Prostate gland (tissue), 2 donors: ENCODE results near the gene LRRC42. TPM values are rescaled to one million over a fixed set of nuclear protein-coding genes. Genes with fewer than 3 reads are reported as not detected.
A peak's percentile ranks its signal among the peaks of the same experiment; 100 is the strongest.

ENCODE experiments used
- DNase-seq: peaks from one replicate; pipeline ENCODE4 v3.0.0-alpha.2; 2019; ENCODE audit warnings: low spot score
- H3K27ac ChIP-seq, 2 donors: fragments of 200-600 bp; sonication (generic); 2 replicates each; pipeline ENCODE4 v1.5.1; 2017 to 2019
- H3K27me3 ChIP-seq: fragments of 200-600 bp; sonication (generic); replicated peaks from 2 replicates; pipeline ENCODE4 v1.5.1; 2019; ENCODE audit not compliant: insufficient read depth
- H3K36me3 ChIP-seq, 2 donors: fragments of 200-600 bp; sonication (generic); 1 replicate in 1 of 2; 2 replicates in 1 of 2; pipeline versions ENCODE4 v1.5.1 to v1.8.1; 2017 to 2019
- H3K4me1 ChIP-seq: fragments of 200-600 bp; sonication (generic); replicated peaks from 2 replicates; pipeline ENCODE4 v1.5.1; 2019
- H3K4me3 ChIP-seq, 2 donors: fragments of 200-600 bp; sonication (generic); 2 replicates each; pipeline ENCODE4 v1.5.1; 2017 to 2019
- H3K9me3 ChIP-seq: fragments of 200-600 bp; sonication (generic); 2 replicates; pipeline ENCODE4 v1.5.1; 2017
- CTCF ChIP-seq, 4 experiments: fragments of 200-600 bp in 2 of 4; fragments of 450-650 bp in 2 of 4; sonication (generic) in 2 of 4; IDR thresholded peaks; 1 replicate in 3 of 4; 2 replicates in 1 of 4; pipeline ENCODE4 v1.5.1; 2016 to 2019; ENCODE audit warnings: antibody characterized with exemption in 4 of 4, mild to moderate bottlenecking in 2 of 4, moderate library complexity in 2 of 4
- POLR2A ChIP-seq: fragments of 450-650 bp; IDR thresholded peaks from one replicate; pipeline ENCODE4 v1.6.1; 2016; ENCODE audit warnings: antibody characterized with exemption, mild to moderate bottlenecking
- POLR2AphosphoS5 ChIP-seq: sonication (generic); formaldehyde crosslinking; IDR thresholded peaks from one replicate; pipeline ENCODE4 v1.6.1; 2017; ENCODE audit warnings: antibody characterized with exemption
- WGBS: methylation state at CpG from one replicate; pipeline ENCODE4 v1.1.5; 2018; 5-methylcytosine and 5-hydroxymethylcytosine counted together
- intact Hi-C: fragments of 100-400 bp; cut with DNase I; formaldehyde crosslinking; loops from one replicate; pipeline ENCODE4 v1.14.2; 2022
- total RNA-seq, 2 donors: library from RNA; depleted of rRNA; stranded (reverse); fragments of >200 nt; gene quantifications; one replicate each; pipeline ENCODE4 v1.1.0, GENCODE V29; 2016

LRRC42 gene
- total RNA-seq, 2 donors from 2014 or later, result 21.1 to 31.8 TPM

- intact Hi-C loops, result no loop called here
- 73% methylated on average over 4 of the region's 4 CpGs for WGBS
- TF ChIP-seq POLR2A, result no peak
- peak; percentile 20 to 62 (median 38) for TF ChIP-seq CTCF (IDR thresholded peaks at IDR 0.05)
These were observed 3.2 kb downstream of the LRRC42 start for GRCh38 chr1:53949023-53949990.

GRCh38 chr1:53951697-53952096, 5.5 kb downstream of the LRRC42 start:
- peak overlapping the region in 1 of 2 donors; percentile 53 for H3K27ac ChIP-seq
- H3K27me3 ChIP-seq, result no peaks in the 10 kb centered on the region
- TF ChIP-seq POLR2A, result no peak
- peak in 1 of 4 experiments; percentile 18 for TF ChIP-seq CTCF (IDR thresholded peaks at IDR 0.05)
- TF ChIP-seq POLR2AphosphoS5, result peak; percentile 77
- DNase-seq, result peak; percentile 59
- H3K9me3 ChIP-seq, result no peaks in the 10 kb centered on the region
- H3K36me3 ChIP-seq, result no peaks in the 10 kb centered on the region
- intact Hi-C loops, result no loop called here
- no peak overlapping the region for H3K4me3 ChIP-seq
- WGBS, result 26% methylated on average over 5 of the region's 5 CpGs
- H3K4me1 ChIP-seq, result peaks cover 2% of the 10 kb centered on the region

More at GRCh38 chr1:53949023-53949990, 3.2 kb downstream of the LRRC42 start:
- Histone ChIP-seq H3K9me3 (no peaks in the 10 kb centered on the region), H3K36me3 (no peaks in the 10 kb centered on the region), H3K27me3 (no peaks in the 10 kb centered on the region), H3K27ac (no peak overlapping the region), H3K4me3 (no peak overlapping the region), H3K4me1 (peaks cover 4% of the 10 kb centered on the region)
- DNase-seq, result no peak

- H3K36me3 ChIP-seq, result no peaks in the 10 kb centered on the region
- TF ChIP-seq POLR2A, result no peak
- TF ChIP-seq POLR2AphosphoS5, result no peak
- no peak for TF ChIP-seq CTCF (IDR thresholded peaks at IDR 0.05)
- H3K27me3 ChIP-seq, result no peaks in the 10 kb centered on the region
- DNase-seq, result no peak
- peaks cover 6% of the 10 kb centered on the region for H3K4me1 ChIP-seq
- intact Hi-C loops, result no loop called here
- H3K4me3 ChIP-seq, result no peak overlapping the region
- no peak overlapping the region for H3K27ac ChIP-seq
- WGBS, result 57% methylated on average over 2 of the region's 2 CpGs
- no peaks in the 10 kb centered on the region for H3K9me3 ChIP-seq
These were observed 8.0 kb downstream of the LRRC42 start for GRCh38 chr1:53954128-53954527.

DNA sequence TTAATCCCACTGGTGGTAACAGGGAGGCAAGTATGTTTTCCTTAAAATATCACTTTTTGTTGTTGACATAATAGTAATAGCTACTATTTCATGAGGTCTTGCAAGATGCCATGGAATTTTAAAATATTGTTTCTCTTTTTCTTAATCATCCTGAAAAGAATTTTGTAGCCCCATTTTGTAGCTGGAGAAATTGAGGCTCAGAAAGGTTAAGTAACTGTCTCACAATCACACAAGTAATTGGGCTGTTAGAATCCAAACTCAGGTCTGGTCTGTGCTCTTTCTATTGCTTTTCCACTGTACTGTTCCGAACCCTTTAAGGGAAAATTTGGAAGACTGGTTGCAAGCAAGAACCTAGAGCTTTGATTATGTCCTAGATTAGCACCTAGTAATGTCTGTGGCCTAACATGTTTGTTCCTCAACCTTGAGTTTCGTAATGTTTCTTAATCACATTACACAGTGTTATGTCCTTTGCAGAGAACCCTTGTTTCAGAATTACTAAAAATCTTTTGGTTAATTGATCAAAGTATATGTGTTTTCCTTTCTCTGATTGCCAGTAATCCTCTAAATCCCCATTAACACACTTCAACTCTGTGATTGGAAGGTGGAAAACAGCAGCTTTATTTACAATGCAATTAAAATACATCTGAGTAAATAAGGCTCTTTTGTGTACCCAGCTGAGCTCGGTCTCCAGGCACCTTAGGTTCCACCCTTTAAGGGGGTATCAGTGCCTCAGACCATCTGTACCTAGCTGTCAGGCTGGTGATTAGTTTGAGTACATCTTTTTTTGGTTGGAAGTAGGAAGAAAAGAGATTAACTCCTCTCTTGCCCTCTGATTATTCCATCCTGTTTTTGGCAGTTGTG, 10.4 kb downstream of the LRRC42 start:
- no peaks in the 10 kb centered on the region for H3K9me3 ChIP-seq
- H3K4me1 ChIP-seq, result peaks cover 6% of the 10 kb centered on the region
- no peak for DNase-seq
- intact Hi-C loops, result no loop called here
- H3K4me3 ChIP-seq, result no peak overlapping the region
- H3K27ac ChIP-seq, result peak overlapping the region; percentile 15 to 42
- TF ChIP-seq POLR2AphosphoS5 (no peak), POLR2A (no peak), CTCF (IDR thresholded peaks at IDR 0.05) (no peak)
- 50% methylated on average over 3 of the region's 3 CpGs for WGBS
- H3K27me3 ChIP-seq, result no peaks in the 10 kb centered on the region
- H3K36me3 ChIP-seq, result no peaks in the 10 kb centered on the region
